GM12892 (cell line): ENCODE data around the gene CEP20.
A peak's percentile ranks its signal among the peaks of the same experiment; 100 is the strongest.

Experiments
- DNase-seq: peaks from one replicate; pipeline ENCODE4 v3.0.0; 2011; ENCODE audit not compliant: insufficient read length
- FAIRE-seq: peaks from 2 replicates; lab custom pipeline; 2011; peaks lifted over from hg19 to GRCh38; lab: Jason Lieb, UNC
- POLR2A ChIP-seq: IDR thresholded peaks from 2 replicates; pipeline ENCODE4 v1.6.1; 2011; ENCODE audit warnings: low read depth, low read length, control low read depth
- POLR2AphosphoS5 ChIP-seq: IDR thresholded peaks from 2 replicates; pipeline ENCODE4 v1.6.1; 2011; ENCODE audit warnings: low read depth, low read length, control low read depth
- TAF1 ChIP-seq: IDR thresholded peaks from 2 replicates; pipeline ENCODE4 v1.6.1; 2011; ENCODE audit warnings: low read depth, mild to moderate bottlenecking, control low read depth, low read length, borderline replicate concordance

Gene CEP20

GRCh38 chr16:15874745-15875314, 13.6 kb downstream of the CEP20 start:
- no peak for DNase-seq
- TF ChIP-seq POLR2A (no peak), POLR2AphosphoS5 (no peak), TAF1 (no peak)
- peak; percentile 24 for FAIRE-seq

DNA sequence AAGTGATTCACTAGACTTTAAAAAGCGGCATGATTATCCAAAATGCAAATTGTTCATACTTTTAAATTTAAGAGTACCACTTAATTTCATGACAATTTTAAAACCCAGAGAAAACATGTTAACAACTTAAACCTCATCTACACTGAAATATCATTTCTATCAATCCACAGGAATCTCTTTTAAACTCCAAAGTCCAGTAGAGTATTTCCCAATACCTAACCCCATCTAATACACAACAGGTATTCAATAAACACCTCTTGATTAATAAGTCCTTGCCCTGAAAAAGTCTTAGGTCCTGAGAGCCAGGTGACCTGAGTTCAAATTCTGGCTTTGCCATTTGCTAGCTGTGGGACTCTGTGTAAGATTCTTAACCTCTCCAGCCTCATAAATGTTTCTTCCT, 14.7 kb downstream of the CEP20 start:
- TF ChIP-seq POLR2A = no peak
- TF ChIP-seq TAF1 = no peak
- TF ChIP-seq POLR2AphosphoS5 = no peak
- no peak for FAIRE-seq

GRCh38 chr16:15873301-15873700, 15.1 kb downstream of the CEP20 start:
- FAIRE-seq (no peak), DNase-seq (no peak)
- TF ChIP-seq TAF1 = no peak
- TF ChIP-seq POLR2AphosphoS5 = no peak
- no peak for TF ChIP-seq POLR2A

More for the DNA sequence above, 14.7 kb downstream of the CEP20 start:
- DNase-seq = no peak

- FAIRE-seq (no peak), DNase-seq (no peak)
- TF ChIP-seq POLR2AphosphoS5 = no peak
- TF ChIP-seq TAF1 = no peak
- TF ChIP-seq POLR2A = no peak
Measured at GRCh38 chr16:15870011-15870410, 18.4 kb downstream of the CEP20 start.

- TF ChIP-seq TAF1 = no peak
- TF ChIP-seq POLR2AphosphoS5 = no peak
- no peak for TF ChIP-seq POLR2A
- DNase-seq (no peak), FAIRE-seq (no peak)
Measured at GRCh38 chr16:15866451-15866850, 22.0 kb downstream of the CEP20 start.

DNA sequence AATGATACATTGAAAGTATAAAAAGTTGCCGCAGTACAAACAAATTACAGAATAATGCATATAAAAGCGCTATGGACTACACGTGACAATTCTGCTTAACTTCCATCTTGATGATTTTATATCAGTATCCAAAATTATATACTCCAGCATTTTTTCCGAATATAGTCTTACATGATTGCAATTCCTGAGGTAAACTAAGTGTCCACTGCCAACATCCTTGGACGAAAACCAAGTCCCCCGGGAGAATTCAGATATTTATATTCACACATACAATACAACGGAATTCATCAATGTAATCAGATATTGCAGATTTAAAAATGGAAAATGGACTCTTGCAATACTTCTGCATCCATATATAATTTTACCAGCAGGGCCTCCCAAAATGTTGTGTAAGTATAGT, 22.7 kb downstream of the CEP20 start:
- no peak for DNase-seq
- no peak for TF ChIP-seq POLR2AphosphoS5
- TF ChIP-seq TAF1 = no peak
- no peak for TF ChIP-seq POLR2A
- no peak for FAIRE-seq

DNA sequence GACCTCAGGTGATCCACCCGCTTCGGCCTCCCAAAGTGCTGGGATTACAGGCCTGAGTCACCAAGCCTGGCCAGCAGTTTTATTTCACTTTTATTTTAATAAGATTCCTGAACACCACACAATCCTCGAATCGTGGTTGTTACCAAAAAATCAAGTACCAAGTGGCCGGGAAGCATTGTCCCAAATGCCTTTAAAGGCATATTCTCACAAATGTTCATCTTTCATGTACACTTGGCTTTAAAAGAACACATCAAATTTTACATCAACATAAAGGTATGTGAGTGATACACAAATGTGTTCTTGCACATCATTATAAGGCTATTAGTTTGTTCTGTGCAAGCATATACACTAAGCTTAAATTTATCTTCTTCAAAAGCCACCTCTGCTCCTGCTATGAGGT, 23.5 kb downstream of the CEP20 start:
- FAIRE-seq = no peak
- DNase-seq = no peak
- TF ChIP-seq POLR2A (no peak), TAF1 (no peak), POLR2AphosphoS5 (no peak)

DNA sequence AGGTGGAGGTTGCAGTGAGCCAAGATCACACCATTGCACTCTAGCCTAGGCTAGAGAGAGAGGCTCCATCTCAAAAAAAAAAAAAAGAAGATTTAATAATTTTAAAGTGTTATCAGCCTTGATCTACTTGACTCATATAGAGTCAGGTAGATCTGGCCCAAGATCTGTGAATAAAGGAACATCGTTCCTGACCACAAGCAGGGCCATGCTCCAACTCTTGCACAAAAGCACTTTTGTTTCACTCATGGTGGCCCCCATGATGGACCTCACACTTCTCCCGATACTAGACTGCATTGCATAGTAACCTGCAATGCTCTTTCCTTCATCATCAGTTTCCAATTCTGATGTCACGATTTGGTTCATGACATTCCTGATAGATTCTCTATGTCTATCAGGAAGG, 26.4 kb downstream of the CEP20 start:
- no peak for TF ChIP-seq TAF1
- no peak for TF ChIP-seq POLR2A
- TF ChIP-seq POLR2AphosphoS5 = no peak
- FAIRE-seq = no peak
- DNase-seq = no peak

GRCh38 chr16:15858921-15859668, 29.3 kb downstream of the CEP20 start:
- DNase-seq (no peak), FAIRE-seq (no peak)
- TF ChIP-seq POLR2AphosphoS5 = no peak
- no peak for TF ChIP-seq POLR2A
- no peak for TF ChIP-seq TAF1

- TF ChIP-seq TAF1 (no peak), POLR2A (no peak), POLR2AphosphoS5 (no peak)
- DNase-seq = no peak
- FAIRE-seq = no peak
Measured at GRCh38 chr16:15857724-15858560, 30.5 kb downstream of the CEP20 start.

- FAIRE-seq (no peak), DNase-seq (no peak)
Measured at GRCh38 chr16:15856901-15857698, 31.3 kb downstream of the CEP20 start, which contains the start of gene MYH11. Gene MYH11, minus strand, starts transcription at chr16:15857028. Its CDS starts 18,776 bp downstream, at chr16:15838252.

More at GRCh38 chr16:15856901-15857698, 31.3 kb downstream of the CEP20 start, which contains the start of gene MYH11:
- TF ChIP-seq POLR2A = no peak
- no peak for TF ChIP-seq POLR2AphosphoS5
- TF ChIP-seq TAF1 = no peak
